ENCODE results near the gene PCBP1. TPM values are rescaled to one million over a fixed set of nuclear protein-coding genes. Genes with fewer than 3 reads are reported as not detected.
A peak's percentile ranks its signal among the peaks of the same experiment; 100 is the strongest.
"Not testable (repeated sequence)": the region's sequence is repeated elsewhere in the genome, so short reads cannot be mapped to it uniquely, and the experiment has no call there.

The PCBP1 gene
- total RNA-seq, 6 donors from 2014 or later, result 126 to 384 (median 236) TPM

GRCh38 chr2:70095720-70096670 lies 8.7 kb downstream of the PCBP1 start:
- TF ChIP-seq EP300 (IDR thresholded peaks at IDR 0.05), result no peak
- no peak for TF ChIP-seq POLR2AphosphoS5 (IDR thresholded peaks at IDR 0.05)
- TF ChIP-seq POLR2A (IDR thresholded peaks at IDR 0.05), result no peak
- TF ChIP-seq CTCF (IDR thresholded peaks at IDR 0.05), result no peak
- H3K27ac ChIP-seq, result peak overlapping the region; percentile 86 to 93 (median 90)
- 91 to 92% methylated on average over 16 of the region's 16 CpGs for WGBS, 2 donors
- no peaks in the 10 kb centered on the region for H3K36me3 ChIP-seq
- ATAC-seq (ENCODE audit: low FRiP score in 2 of 2), result no peak
- H3K9me3 ChIP-seq, result no peaks in the 10 kb centered on the region
- H3K4me1 ChIP-seq, result peaks cover 20 to 28% (median 24%) of the 10 kb centered on the region in 4 donors
- no peaks in the 10 kb centered on the region for H3K27me3 ChIP-seq
- no peak overlapping the region for H3K4me3 ChIP-seq
- no peak for DNase-seq

- TF ChIP-seq EP300 (IDR thresholded peaks at IDR 0.05) (no peak), POLR2AphosphoS5 (IDR thresholded peaks at IDR 0.05) (no peak), POLR2A (IDR thresholded peaks at IDR 0.05) (no peak), CTCF (IDR thresholded peaks at IDR 0.05) (no peak)
- H3K4me3 ChIP-seq, result no peak overlapping the region
- H3K36me3 ChIP-seq, result no peaks in the 10 kb centered on the region
- no peak for DNase-seq
- no peak overlapping the region for H3K27ac ChIP-seq
- no peak for ATAC-seq (ENCODE audit: low FRiP score in 2 of 2)
- H3K9me3 ChIP-seq, result no peaks in the 10 kb centered on the region
- H3K27me3 ChIP-seq, result no peaks in the 10 kb centered on the region
- WGBS, 2 donors, result 93 to 97% methylated on average over 4 of the region's 4 CpGs
- peaks cover 20 to 28% (median 24%) of the 10 kb centered on the region in 4 donors for H3K4me1 ChIP-seq
Measured at GRCh38 chr2:70098032-70098431, 10.8 kb downstream of the PCBP1 start.

- TF ChIP-seq EP300 (IDR thresholded peaks at IDR 0.05), result no peak
- no peak for TF ChIP-seq CTCF (IDR thresholded peaks at IDR 0.05)
- no peak for TF ChIP-seq POLR2A (IDR thresholded peaks at IDR 0.05)
- no peak for TF ChIP-seq POLR2AphosphoS5 (IDR thresholded peaks at IDR 0.05)
- ATAC-seq (ENCODE audit: low FRiP score in 2 of 2) (no peak), DNase-seq (no peak)
- H3K4me3 ChIP-seq, result no peak overlapping the region
- no peaks in the 10 kb centered on the region for H3K27me3 ChIP-seq
- no peaks in the 10 kb centered on the region for H3K9me3 ChIP-seq
- no peak overlapping the region for H3K27ac ChIP-seq
- WGBS, 2 donors, result 91 to 100% methylated on average over 2 of the region's 2 CpGs
- peaks cover 20 to 27% (median 23%) of the 10 kb centered on the region in 4 donors for H3K4me1 ChIP-seq
- H3K36me3 ChIP-seq, result no peaks in the 10 kb centered on the region
Measured at GRCh38 chr2:70099270-70099669, 12.0 kb downstream of the PCBP1 start.

GRCh38 chr2:70101174-70101573 lies 13.9 kb downstream of the PCBP1 start:
- H3K27ac ChIP-seq, result no peak overlapping the region
- no peak overlapping the region for H3K4me3 ChIP-seq
- no peak for TF ChIP-seq POLR2AphosphoS5 (IDR thresholded peaks at IDR 0.05)
- 97 to 98% methylated on average over 6 of the region's 6 CpGs for WGBS, 2 donors
- no peaks in the 10 kb centered on the region for H3K36me3 ChIP-seq
- ATAC-seq (ENCODE audit: low FRiP score in 2 of 2), result no peak
- H3K27me3 ChIP-seq, result no peaks in the 10 kb centered on the region
- H3K4me1 ChIP-seq, result peaks cover under 1 to 18% (median 10%) of the 10 kb centered on the region in 4 donors
- H3K9me3 ChIP-seq, result no peaks in the 10 kb centered on the region
- DNase-seq, result no peak

- not testable (repeated sequence) for H3K27me3 ChIP-seq; H3K36me3 ChIP-seq; ATAC-seq (ENCODE audit: low FRiP score in 2 of 2); H3K4me3 ChIP-seq; H3K27ac ChIP-seq; H3K9me3 ChIP-seq; DNase-seq
- H3K4me1 ChIP-seq, result peaks cover 0 to 15% (median 10%) of the 10 kb centered on the region in 4 donors
- 92 to 93% methylated on average over 11 of the region's 11 CpGs for WGBS, 2 donors
Measured at GRCh38 chr2:70101686-70102085, 14.4 kb downstream of the PCBP1 start.

GRCh38 chr2:70102323-70102905 lies 15.1 kb downstream of the PCBP1 start:
- 94 to 98% methylated on average over 25 to 29 of the region's 29 CpGs for WGBS, 2 donors
- not testable (repeated sequence) for H3K27ac ChIP-seq

More at GRCh38 chr2:70102323-70102905, 15.1 kb downstream of the PCBP1 start:
- not testable (repeated sequence) for ATAC-seq (ENCODE audit: low FRiP score in 2 of 2); H3K4me3 ChIP-seq; H3K9me3 ChIP-seq; H3K36me3 ChIP-seq; H3K27me3 ChIP-seq
- peak; percentile 10 to 61 for DNase-seq
- H3K4me1 ChIP-seq, result peaks cover 0 to 15% (median 10%) of the 10 kb centered on the region in 4 donors

Measured in upper lobe of left lung (tissue), 6 donors.